ENCODE measurements around the gene TANGO2.

The TANGO2 gene

DNA sequence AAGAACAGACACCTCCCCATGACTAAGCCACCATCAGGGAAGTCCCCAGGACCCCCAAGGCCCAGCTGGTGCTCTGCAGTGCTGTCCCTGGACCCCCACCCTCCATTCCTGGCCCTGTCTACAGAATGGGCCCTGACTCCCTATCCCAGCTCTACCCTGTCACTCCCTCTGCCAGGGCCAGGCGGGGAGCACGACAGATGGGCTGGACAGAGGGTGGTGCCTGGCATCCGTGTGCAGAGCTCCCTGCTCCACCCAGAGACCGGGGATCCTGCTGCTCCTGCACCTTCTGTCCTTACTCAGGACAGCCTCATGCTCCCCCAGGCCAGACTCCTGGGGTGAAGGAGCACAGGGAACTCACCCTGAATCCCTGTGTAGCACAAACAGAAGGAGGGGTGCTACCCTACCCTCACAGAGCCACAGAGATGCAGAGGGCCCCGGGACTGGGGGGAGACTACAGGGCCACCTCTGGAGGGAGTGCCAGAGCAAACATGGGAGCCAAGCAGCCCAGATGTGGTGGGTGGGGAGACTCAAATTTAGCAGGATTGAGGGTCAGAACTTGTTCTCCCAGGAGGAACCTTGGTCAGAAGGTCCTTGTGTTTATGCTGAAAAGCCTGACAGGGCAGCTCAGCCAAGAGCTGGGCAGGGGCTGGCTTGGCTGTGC lies 6.3 kb upstream of the TANGO2 start:
- DNase-seq: no peak

DNA sequence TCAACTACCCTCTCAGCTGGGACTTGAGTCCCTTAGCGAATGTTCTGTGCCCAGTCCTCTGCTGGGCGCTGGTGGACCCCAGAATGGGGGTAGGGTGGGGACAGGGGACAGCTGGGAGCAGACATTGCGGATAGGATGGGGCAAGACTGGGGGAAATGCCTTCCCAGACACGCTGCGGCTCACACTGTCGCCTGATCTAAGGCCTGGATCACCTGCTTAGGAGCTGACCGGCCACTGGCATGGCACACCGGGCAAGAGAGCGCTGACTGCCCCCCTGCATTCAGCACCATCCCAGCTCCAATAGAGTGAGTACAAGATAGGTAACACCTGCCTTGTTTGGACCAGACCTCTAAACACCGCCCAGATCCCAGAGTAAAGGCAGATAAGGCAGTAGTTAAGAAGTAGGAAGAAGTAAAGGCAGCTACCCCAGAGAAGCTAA lies 5.7 kb upstream of the TANGO2 start:
- no peak for DNase-seq

GRCh38 chr22:20015971-20016733 lies 4.8 kb upstream of the TANGO2 start:
- DNase-seq: no peak

DNA sequence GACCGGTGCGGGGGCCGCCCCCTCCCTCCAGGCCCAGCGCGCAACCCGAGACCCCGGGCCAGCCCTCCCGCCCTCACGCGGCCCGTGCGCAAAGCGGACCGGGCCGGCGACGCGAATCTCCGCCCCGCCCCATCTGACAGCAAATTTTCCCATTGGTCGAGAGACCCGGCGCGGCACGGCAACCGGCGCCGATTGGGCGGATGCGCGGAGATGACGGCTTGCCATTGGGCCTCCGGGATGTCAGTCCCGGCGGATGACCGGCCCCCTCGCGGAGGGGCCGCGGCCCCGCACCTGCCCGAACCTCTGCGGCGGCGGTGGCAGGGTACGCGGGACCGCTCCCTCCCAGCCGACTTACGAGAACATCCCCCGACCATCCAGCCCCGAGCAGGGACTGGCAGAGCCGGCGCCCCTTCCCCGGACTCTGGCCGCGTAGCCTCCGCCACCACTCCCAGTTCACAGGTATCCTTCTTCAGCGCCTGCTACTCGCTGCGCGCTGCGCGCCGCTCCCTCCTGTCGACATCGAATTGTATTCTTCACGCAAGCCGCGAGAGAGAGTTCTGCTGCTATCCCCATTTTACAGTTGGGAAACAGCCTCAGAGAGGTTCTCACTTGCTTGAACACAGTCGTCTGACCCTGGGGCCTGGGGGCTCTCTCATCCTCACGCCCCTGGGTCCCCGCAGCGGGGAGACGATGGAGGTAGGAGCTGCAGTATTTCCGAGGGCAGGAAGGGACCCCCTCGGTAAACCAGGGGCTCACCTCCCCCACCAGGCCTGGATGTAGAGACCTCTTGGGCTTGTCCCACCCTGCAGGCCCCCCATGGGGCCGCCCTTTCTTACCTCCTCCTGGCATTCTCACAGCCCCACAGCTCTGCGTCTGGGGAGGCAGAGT lies 3.9 kb upstream of the TANGO2 start, which contains the start of gene ARVCF:
Gene ARVCF, minus strand, starts transcription at position 90 of the 888 bp plus-strand sequence. CDS start 26,029 bp downstream, outside the sequence.
- peak; percentile 71 for DNase-seq

- DNase-seq: no peak
Measured at GRCh38 chr22:20017622-20017958, 3.3 kb upstream of the TANGO2 start.

DNA sequence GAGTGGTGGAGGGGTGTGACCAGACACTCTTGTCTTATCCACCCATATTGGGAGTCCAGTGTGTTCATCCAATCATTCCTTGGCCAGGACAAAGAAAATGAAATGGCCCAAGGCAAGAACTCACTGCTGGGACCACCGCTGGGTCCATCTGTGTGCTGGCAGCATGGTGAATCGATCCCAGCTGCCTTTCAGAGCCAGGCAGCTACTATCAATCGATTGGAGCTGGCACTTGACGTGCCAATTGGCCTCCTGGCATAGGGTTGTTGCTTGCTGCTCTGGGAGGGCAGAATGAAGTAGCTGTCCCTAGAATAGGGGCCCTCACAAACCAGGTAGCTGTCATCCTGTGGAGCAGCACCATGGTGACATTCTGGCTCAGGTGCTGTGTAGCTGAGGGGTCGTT lies 2.9 kb upstream of the TANGO2 start:
- DNase-seq: no peak

GRCh38 chr22:20019661-20020532 lies 1.0 kb upstream of the TANGO2 start:
- DNase-seq: no peak

- no peak for DNase-seq
Measured at GRCh38 chr22:20021196-20022181, 579 bp downstream of the TANGO2 start.

- no peak for DNase-seq
Measured at GRCh38 chr22:20022231-20022977, 1.5 kb downstream of the TANGO2 start.

DNA sequence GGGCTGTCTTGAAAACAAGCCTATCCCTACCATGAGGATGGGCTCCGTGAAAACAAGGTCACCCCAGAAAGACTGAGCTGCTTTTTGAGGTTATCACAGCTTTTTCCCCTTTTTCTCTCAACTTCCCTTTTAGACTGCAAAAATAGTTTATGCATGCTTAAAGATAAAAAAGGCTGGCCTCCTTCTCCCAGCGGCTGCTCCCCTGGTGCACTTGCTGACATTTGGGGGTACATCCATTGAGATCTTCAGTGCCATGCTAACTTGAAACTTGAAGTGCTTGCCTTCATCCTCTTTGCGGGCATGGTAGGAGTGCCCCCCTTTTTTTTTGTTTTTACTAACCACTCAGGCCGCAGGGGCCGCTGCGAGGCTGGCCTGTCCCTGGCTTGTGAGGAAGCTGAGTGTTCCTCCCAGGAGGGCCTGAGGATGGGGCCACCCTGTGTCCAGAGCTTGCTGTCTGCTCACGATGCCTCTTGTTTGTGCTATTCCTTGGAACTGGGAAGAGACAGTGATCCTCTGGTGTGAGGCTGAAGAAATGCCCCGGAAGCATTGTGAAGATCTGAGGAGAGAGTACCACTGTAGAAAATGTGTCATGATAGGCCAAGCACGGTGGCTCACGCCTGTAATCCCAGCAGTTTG lies 2.2 kb downstream of the TANGO2 start:
- peak; percentile 47 for DNase-seq

GRCh38 chr22:20024225-20024624 lies 3.3 kb downstream of the TANGO2 start:
- DNase-seq: no peak

DNA sequence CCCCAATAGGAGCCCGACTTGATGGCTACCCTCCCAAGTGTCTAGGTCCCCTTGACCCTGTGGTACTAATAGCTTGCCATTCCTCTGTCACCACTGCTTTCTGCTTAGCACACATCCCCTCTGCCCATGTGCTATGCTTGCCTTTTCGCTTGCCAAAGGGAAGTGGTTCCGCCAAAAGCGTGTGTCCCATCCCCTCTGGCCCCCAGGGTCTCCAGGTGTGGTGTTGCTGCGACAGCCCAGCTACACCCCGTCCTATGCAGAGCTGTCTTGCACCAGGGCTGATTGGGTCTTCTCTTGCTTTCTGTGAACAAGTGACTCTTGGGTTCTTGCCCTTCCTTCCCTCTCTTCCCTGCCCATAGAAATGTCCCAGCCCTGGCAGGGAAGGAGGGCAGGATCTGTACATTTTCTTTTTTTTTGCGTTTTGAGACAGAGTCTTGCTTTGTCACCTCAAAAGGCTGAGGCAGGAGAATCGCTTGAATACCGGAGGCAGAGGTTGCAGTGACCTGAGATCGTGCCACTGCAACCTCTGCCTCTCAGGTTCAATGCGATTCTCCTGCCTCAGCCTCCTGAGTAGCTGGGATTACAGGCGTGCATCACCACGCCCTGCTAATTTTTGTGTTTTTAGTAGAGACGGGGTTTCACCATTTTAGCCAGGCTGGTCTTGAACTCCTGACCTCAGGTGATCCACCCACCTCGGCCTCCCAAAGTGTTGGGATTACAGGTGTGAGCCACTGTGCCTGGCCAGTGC lies 3.9 kb downstream of the TANGO2 start:
- DNase-seq: no peak

GRCh38 chr22:20025401-20026203 lies 4.7 kb downstream of the TANGO2 start:
- DNase-seq: no peak

- DNase-seq: no peak
Measured at GRCh38 chr22:20026204-20026908, 5.4 kb downstream of the TANGO2 start.

- DNase-seq: no peak
Measured at GRCh38 chr22:20026996-20027601, 6.2 kb downstream of the TANGO2 start.

- no peak for DNase-seq
Measured at GRCh38 chr22:20027966-20028854, 7.3 kb downstream of the TANGO2 start.

All from MV-4-11 (cell line).